ENCODE results near the gene EXOSC9. TPM values are rescaled to one million over a fixed set of nuclear protein-coding genes. Genes with fewer than 3 reads are reported as not detected.

EXOSC9 gene
- total and polyA plus RNA-seq, 2 of the 8 experiments (the other 6 are each of a cell fraction or from before 2014, with no cell fraction given): 33.2 to 54.9 TPM

DNA sequence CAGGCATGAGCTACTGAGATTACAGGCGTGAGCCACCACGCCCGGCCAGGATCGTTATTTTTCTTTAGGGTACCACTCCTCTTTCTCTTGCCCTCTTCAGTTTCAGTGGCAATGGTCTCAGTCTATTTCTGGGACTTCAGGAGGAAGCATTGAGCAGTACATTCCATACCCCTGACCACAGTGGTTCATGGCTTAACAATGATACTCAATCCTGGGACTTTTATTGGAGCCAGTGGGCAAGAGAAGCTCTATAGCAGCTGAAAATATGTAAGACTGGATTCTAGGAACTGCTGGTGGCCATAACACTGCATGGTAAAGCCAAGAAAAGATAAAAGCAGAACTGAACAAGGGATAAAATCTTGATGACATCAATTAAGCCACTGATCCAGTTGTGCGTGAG is 28.4 kb downstream of the EXOSC9 start (continued):
- TF ChIP-seq POU5F1 (IDR thresholded peaks at IDR 0.05; ENCODE audit: low read depth, low read length) (no peak), JUND (IDR thresholded peaks at IDR 0.05; ENCODE audit: low read length) (no peak)

DNA sequence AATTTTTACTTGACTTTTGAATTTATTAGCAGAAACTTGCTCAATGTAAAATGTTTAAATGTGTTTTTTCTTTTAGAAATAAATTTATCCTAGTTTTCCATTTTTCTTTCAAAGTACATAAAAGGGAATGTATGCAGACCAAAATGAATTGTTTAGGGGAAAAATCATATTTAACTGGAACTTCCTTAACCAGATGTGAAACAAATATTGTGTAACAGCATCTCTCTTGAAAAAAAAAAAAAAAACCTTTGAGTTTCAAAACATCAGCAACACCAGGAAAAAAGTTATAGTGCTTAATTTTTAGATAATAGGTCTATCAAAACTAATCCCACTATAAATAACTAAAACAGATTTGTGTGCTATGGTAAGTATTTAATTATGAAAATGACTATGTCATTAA is 37.0 kb downstream of the EXOSC9 start:
- no peak overlapping the region for H3K18ac ChIP-seq (ENCODE audit: extremely low read depth, low read length)
- DNase-seq (ENCODE audit: low read depth in 1 of 2, low spot score in 2 of 2) (no peak), FAIRE-seq (no peak)
- H2BK120ac ChIP-seq (replicated peaks; ENCODE audit: low read depth, low read length): no peak overlapping the region
- no peak overlapping the region for H2BK20ac ChIP-seq (ENCODE audit: low read length)
- no peak overlapping the region for H2AFZ ChIP-seq (ENCODE audit: low read length)
- no peak overlapping the region for H4K8ac ChIP-seq (ENCODE audit: extremely low read depth, insufficient read depth, low read length)
- no peaks in the 10 kb centered on the region; the same call in 1 of the 2 replicates for H3K23me2 ChIP-seq (ENCODE audit: low read depth, low read length)
- H3K27ac ChIP-seq (ENCODE audit: low read depth, low read length): no peak overlapping the region
- no peak overlapping the region for H3K9ac ChIP-seq (replicated peaks in 1 of 4; ENCODE audit: extremely low read depth in 1 of 4, low read depth in 3 of 4, low read length in 3 of 4)
- no peak overlapping the region for H2AK5ac ChIP-seq (ENCODE audit: low read depth, low read length)
- H2BK5ac ChIP-seq (ENCODE audit: low read depth, low read length): no peak overlapping the region
- no peak overlapping the region for H3K4me3 ChIP-seq (ENCODE audit: extremely low read depth in 1 of 4, insufficient read depth in 2 of 4, low read depth in 3 of 4, low read length in 4 of 4)
- no peak overlapping the region for H2BK12ac ChIP-seq (ENCODE audit: low read depth, low read length)
- CTCF ChIA-PET (ENCODE audit: partially characterized antibody): no interaction called here
- no peak overlapping the region for H2BK15ac ChIP-seq (ENCODE audit: low read length)
- H3K27me3 ChIP-seq (replicated peaks in 1 of 4; ENCODE audit: control insufficient read depth in 3 of 4, extremely low read depth in 1 of 4, insufficient read depth in 3 of 4, low read length in 3 of 4): no peaks in the 10 kb centered on the region
- H4K5ac ChIP-seq (ENCODE audit: insufficient read length, low read depth, low read length): no peak overlapping the region
- no peaks in the 10 kb centered on the region for H3K9me3 ChIP-seq (ENCODE audit: insufficient read depth in 2 of 2, low read depth in 1 of 2, low read length in 1 of 2)
- no peaks in the 10 kb centered on the region for H3K79me2 ChIP-seq (ENCODE audit: control insufficient read depth in 1 of 2, insufficient read depth in 2 of 2, low read length in 2 of 2)
- no peaks in the 10 kb centered on the region for H3K4me1 ChIP-seq (replicated peaks in 1 of 4; ENCODE audit: control insufficient read depth in 3 of 4, insufficient read depth in 4 of 4, low read length in 3 of 4)
- H3K4ac ChIP-seq (replicated peaks; ENCODE audit: insufficient read length, low read depth, low read length): no peak overlapping the region
- no peaks in the 10 kb centered on the region for H3K79me1 ChIP-seq (ENCODE audit: low read depth, low read length)
- no peak for TF ChIP-seq RFX5 (IDR thresholded peaks at IDR 0.05; ENCODE audit: borderline replicate concordance, low read depth, low read length)
- TF ChIP-seq KDM4A (IDR thresholded peaks at IDR 0.05; ENCODE audit: low read depth, low read length, severe bottlenecking): no peak
- no peak for TF ChIP-seq SP1 (IDR thresholded peaks at IDR 0.05; ENCODE audit: low read depth, low read length)
- TF ChIP-seq HDAC2 (IDR thresholded peaks at IDR 0.05; ENCODE audit: borderline replicate concordance in 1 of 2, low read depth in 2 of 2, low read length in 2 of 2): no peak
- TF ChIP-seq POLR2AphosphoS5 (IDR thresholded peaks at IDR 0.05; ENCODE audit: low read depth, low read length): no peak
- no peak for TF ChIP-seq CEBPB (IDR thresholded peaks at IDR 0.05; ENCODE audit: low read depth, low read length)
- no peak for TF ChIP-seq POLR2A (IDR thresholded peaks at IDR 0.05; ENCODE audit: control extremely low read depth in 1 of 2, low read depth in 2 of 2, low read length in 2 of 2)
- POLR2A ChIA-PET (ENCODE audit: partially characterized antibody): no interaction called here
- H3K14ac ChIP-seq (ENCODE audit: insufficient read length): no peak overlapping the region
- no peak overlapping the region for H3K56ac ChIP-seq (replicated peaks; ENCODE audit: insufficient read length, low read depth, low read length)
- no peak overlapping the region for H4K91ac ChIP-seq (replicated peaks; ENCODE audit: insufficient read length, low read length)
- peaks cover 0 to 9% (median 1%) of the 10 kb centered on the region in 4 experiments; a peak in 2 of 8 replicates for H3K36me3 ChIP-seq (ENCODE audit: control insufficient read depth in 2 of 4, insufficient read depth in 4 of 4, low read length in 3 of 4)
- no peak overlapping the region for H3K23ac ChIP-seq (ENCODE audit: insufficient read length)
- H4K20me1 ChIP-seq (replicated peaks in 1 of 2; ENCODE audit: control insufficient read depth in 1 of 2, insufficient read depth in 2 of 2, low read length in 2 of 2): no peaks in the 10 kb centered on the region
- H3K4me2 ChIP-seq (ENCODE audit: insufficient read depth in 1 of 2, low read depth in 2 of 2, low read length in 2 of 2): no peak overlapping the region

All from H1 (cell line).